Cardiac fibroblast (primary cell): ENCODE results near the gene PGGHG.

ENCODE experiments used
- DNase-seq, 2 donors: peaks; one replicate each; pipeline versions ENCODE4 v3.0.0 to v3.0.0-alpha.2; 2010; ENCODE audit warnings: low read depth in 2 of 2
- H3K4me3 ChIP-seq, 2 donors: replicated peaks in 1 of 2; 1 replicate in 1 of 2; 2 replicates in 1 of 2; pipeline ENCODE4 v1.5.1; 2011; ENCODE audit warnings: low read depth in 2 of 2, low read length in 2 of 2, mild to moderate bottlenecking in 2 of 2, moderate library complexity in 1 of 2
- TF ChIP-seq, protein P1 (sequence below): IDR thresholded peaks from one replicate; pipeline ENCODE4 v1.5.1; 2011; ENCODE audit warnings: low read depth, mild to moderate bottlenecking, low read length, inconsistent platforms

Gene PGGHG

DNA sequence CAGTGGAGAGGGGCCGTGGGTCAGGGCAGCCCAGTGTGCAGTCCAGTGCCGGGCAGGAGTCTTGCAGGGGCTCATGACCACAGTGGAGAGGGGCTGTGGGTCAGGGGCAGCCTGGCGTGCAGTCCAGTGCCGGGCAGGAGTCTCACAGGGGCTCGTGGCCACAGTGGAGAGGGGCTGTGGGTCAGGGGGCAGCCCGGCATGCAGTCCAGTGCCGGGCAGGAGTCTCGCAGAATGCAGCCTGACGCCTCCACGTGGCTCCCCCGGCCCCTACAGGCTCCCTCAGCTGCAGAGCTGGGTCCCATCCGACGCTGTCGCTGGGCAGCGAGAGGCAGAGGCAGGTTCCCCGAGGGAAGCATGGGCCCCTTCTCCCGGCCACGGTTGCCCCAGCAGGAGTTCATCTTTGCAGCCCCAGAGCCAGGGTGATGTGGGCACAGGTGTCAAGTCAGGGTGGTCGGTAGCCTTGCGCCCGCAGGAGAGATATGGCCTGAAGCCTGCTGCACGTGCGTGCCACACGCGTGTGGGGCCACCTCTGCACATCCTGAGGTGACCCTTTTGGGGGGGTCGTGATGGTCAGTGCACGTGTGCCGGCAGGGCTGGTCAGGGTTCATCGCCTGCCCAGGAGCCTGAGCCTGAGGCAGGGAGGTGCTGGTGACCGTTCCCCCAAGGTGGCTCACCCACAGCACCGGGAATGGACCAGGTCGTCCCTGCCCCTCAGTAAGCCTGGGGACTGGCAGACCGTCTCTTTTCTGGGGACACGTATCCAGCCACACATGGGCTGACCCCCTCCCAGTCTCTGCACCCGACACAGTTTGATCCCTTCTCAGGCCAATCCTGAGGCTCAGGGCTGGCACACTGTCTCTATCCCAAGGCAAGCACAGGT lies 7.5 kb downstream of the PGGHG start:
- no peak overlapping the region for H3K4me3 ChIP-seq
- TF ChIP-seq, protein P1, sequence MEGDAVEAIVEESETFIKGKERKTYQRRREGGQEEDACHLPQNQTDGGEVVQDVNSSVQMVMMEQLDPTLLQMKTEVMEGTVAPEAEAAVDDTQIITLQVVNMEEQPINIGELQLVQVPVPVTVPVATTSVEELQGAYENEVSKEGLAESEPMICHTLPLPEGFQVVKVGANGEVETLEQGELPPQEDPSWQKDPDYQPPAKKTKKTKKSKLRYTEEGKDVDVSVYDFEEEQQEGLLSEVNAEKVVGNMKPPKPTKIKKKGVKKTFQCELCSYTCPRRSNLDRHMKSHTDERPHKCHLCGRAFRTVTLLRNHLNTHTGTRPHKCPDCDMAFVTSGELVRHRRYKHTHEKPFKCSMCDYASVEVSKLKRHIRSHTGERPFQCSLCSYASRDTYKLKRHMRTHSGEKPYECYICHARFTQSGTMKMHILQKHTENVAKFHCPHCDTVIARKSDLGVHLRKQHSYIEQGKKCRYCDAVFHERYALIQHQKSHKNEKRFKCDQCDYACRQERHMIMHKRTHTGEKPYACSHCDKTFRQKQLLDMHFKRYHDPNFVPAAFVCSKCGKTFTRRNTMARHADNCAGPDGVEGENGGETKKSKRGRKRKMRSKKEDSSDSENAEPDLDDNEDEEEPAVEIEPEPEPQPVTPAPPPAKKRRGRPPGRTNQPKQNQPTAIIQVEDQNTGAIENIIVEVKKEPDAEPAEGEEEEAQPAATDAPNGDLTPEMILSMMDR, result no peak
- no peak for DNase-seq

DNA sequence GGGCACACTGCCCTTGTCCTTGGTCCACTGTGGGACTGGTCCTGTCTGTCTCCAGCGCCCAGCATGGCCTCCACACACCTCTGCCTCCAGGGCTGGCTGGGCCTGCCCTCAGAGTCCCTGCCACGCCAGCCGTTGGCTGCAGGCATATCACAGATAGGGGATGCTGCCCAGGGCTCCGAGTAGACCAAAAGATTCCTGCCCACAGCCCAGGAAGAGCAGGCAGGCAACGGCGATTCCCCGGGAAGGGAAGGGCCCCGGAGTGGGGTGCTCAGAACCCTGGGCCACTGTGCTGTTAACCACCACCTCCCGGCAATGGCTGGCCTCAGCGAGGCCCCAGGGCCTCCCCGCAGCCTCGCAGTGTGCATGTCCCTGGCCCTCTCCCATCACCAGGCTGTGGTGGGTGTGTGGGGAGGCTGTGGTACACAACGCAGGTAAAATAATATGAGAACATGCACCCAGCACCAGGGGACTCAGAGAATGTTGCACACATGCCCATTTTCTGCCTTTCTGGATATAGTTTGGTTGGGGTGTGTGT lies 8.2 kb downstream of the PGGHG start:
- TF ChIP-seq, protein P1, result no peak
- H3K4me3 ChIP-seq, result no peak overlapping the region
- no peak for DNase-seq

DNA sequence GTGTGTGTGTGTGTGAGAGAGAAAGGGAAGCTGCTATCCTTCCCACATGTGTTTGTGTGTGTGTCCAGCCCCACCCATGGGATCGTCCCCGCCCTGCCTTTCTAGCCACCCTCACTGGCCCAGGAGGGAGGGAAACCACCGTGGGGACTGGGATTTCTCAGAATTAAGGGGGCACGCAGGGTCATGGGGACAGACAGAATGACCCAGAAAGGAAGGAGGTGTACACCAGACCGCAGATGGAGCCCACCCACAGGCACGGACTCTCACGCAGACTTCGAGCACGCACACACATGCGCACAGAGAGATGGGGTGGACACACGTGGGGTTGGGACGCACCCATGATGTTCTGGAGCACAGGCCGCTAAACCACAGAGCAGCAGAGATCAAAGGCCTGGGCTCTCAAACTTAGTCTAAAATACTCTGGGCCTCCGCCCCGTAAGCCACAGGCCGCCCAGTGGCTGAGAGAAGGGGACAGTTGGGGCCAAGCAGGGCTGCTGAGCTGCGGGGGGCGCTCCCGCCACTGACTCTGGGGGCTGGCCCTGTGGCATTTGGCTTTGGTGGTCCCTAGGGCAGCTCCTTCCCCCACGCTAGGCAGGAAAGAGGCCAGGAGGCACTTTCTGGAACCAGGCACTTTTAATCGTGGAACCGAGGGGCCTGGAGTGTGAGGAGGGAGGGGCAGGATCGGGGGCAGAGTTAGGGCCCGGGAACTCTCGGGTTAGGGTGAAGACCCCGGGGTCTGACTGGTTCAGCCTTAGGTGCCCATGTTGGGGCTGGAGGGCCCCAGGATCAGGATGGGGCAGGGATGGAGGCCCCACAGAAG lies 8.9 kb downstream of the PGGHG start:
- TF ChIP-seq, protein P1, result no peak
- DNase-seq, result no peak
- H3K4me3 ChIP-seq, result no peak overlapping the region

DNA sequence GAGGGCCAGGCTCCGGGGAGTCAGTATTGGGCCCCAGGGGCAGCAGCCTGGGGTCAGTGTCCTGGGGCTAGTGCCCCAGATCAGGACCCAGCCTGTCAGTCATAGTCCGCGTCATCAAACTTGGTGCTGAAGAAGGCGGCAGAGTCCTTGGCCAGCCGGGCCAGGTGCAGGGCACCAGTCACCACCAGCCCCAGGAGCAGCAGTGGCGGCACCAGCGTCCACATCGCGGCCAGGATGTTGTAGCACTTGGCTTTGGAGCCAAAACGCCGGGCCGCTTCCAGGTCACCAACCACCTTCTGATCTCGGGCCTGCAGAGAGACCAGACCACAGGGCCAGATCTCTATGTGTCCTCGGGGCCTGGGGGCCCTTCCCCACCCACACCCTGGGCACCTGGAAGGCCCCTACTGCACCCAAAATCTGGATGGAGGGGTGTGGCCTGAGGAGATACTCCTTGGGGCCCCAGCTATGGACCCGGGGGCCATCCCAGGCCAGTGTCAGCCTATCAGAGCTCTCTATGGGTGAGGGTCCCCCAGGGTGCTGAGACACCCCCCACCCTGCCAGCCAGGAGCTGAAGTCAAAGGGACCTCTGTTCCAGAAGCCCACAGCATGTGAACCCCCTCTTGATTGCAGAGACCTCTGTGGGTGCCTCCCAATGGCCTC lies 9.6 kb downstream of the PGGHG start:
- TF ChIP-seq, protein P1, result no peak
- H3K4me3 ChIP-seq, result no peak overlapping the region
- DNase-seq, result no peak

DNA sequence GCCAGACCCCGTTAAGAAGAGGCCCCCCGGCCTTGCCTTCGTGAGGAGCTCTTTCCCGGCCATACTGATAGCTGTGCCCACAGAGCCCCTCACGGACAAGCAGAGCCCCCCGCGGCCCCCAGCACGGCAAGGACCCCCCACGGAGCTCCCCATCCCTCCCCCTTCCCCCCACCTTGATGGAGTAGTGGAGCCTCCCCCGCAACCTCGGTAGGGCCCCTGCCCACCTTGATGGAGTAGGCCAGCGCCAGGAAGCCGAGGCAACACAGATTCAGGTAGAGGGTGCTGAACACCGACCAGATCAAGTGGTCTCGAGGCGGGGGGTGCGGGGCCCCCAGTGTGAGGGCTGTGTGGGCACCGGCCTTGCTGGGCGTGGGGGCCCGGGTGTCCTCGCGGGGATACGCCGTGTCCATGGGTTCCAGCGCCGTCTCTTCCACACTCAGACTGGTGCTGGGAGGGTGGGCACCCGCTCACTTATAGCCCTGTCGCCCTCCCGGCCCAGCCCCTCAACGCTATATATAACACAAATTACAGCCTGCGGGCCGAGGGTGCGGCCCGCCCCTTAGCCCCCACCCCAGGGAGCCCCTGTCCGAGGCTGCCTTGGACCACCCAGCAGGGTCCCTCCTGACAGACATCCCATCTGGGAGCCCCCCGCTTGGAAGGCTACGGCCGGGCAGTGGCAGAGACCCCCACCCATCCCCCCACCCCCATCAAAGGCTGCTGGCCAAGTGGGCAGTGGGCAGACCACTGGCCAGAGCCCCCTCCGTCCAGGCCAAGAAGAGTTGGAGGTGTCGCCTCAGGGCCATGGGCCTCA lies 10.4 kb downstream of the PGGHG start, which contains the start of gene IFITM5:
TSS of gene IFITM5 (minus strand) at position 446 of the 811 bp plus-strand sequence. CDS start at position 410, 36 bp downstream.
- TF ChIP-seq, protein P1, result no peak
- DNase-seq, result no peak
- H3K4me3 ChIP-seq, result no peak within 1 kb of the TSS
